GM12878 (cell line): ENCODE measurements around the gene GNAT1. TPM values are rescaled to one million over a fixed set of nuclear protein-coding genes. Genes with fewer than 3 reads are reported as not detected.

Source experiments
- ASH2L ChIP-seq: fragments of 300-600, 200-600 bp; sonication (generic); IDR thresholded peaks from 2 replicates; pipeline ENCODE4 v1.6.1; 2017; ENCODE audit warnings: low read depth, mild to moderate bottlenecking, borderline replicate concordance
- BACH1 ChIP-seq: fragments of 450-650 bp; IDR thresholded peaks from 2 replicates; pipeline ENCODE4 v1.6.1; 2017; ENCODE audit warnings: mild to moderate bottlenecking, borderline replicate concordance
- CBFB ChIP-seq: IDR thresholded peaks from 2 replicates; pipeline ENCODE4 v1.6.1; 2016; ENCODE audit warnings: antibody characterized with exemption, low read depth
- CBX5 ChIP-seq: sonication (generic); IDR thresholded peaks from 2 replicates; pipeline ENCODE4 v1.6.1; 2016; ENCODE audit warnings: low read depth, moderate library complexity, mild to moderate bottlenecking, inconsistent platforms
- CHD1 ChIP-seq: IDR thresholded peaks from 2 replicates; pipeline ENCODE4 v1.6.1; 2012; ENCODE audit warnings: low read depth, low read length, improper control_type of control experiment
- EGR1 ChIP-seq, 2 experiments: IDR thresholded peaks; 1 replicate in 1 of 2; 2 replicates in 1 of 2; pipeline ENCODE4 v1.6.1; 2011 to 2012; ENCODE audit warnings: low read depth in 2 of 2, low read length in 2 of 2, borderline replicate concordance in 1 of 2, mild to moderate bottlenecking in 1 of 2, moderate library complexity in 1 of 2
- GABPA ChIP-seq: IDR thresholded peaks from 2 replicates; pipeline ENCODE4 v1.6.1; 2014; ENCODE audit warnings: antibody characterized with exemption, low read depth, mild to moderate bottlenecking, inconsistent platforms
- IRF3 ChIP-seq: fragments of 450-650 bp; IDR thresholded peaks from 2 replicates; pipeline ENCODE4 v1.6.1; 2014; ENCODE audit warnings: mild to moderate bottlenecking
- MXI1 ChIP-seq: fragments of 150-350 bp; IDR thresholded peaks from 2 replicates; pipeline ENCODE4 v1.6.1; 2011; ENCODE audit warnings: low read depth, mild to moderate bottlenecking, inconsistent platforms, low read length, improper control_type of control experiment
- NBN ChIP-seq: fragments of 450-650 bp; IDR thresholded peaks from 2 replicates; pipeline ENCODE4 v1.6.1; 2016
- NFYA ChIP-seq: IDR thresholded peaks from 2 replicates; pipeline ENCODE4 v1.6.1; 2011; ENCODE audit warnings: low read depth, mild to moderate bottlenecking, low read length, improper control_type of control experiment, borderline replicate concordance
- PAX5 ChIP-seq: IDR thresholded peaks from 2 replicates; pipeline ENCODE4 v1.6.1; 2011; ENCODE audit warnings: low read depth, low read length, borderline replicate concordance
- PBX3 ChIP-seq: IDR thresholded peaks from 2 replicates; pipeline ENCODE4 v1.6.1; 2011; ENCODE audit warnings: mild to moderate bottlenecking, low read depth, low read length, moderate library complexity; ENCODE audit not compliant: insufficient replicate concordance
- POLR2AphosphoS2 ChIP-seq: IDR thresholded peaks from 2 replicates; pipeline ENCODE4 v1.6.1; 2011; ENCODE audit warnings: low read depth, mild to moderate bottlenecking, low read length, improper control_type of control experiment, moderate library complexity
- PRDM15 ChIP-seq: fragments of 450-650 bp; formaldehyde crosslinking; IDR thresholded peaks from 2 replicates; pipeline ENCODE4 v1.4.0; 2020; ENCODE audit warnings: mild to moderate bottlenecking, moderate library complexity
- RB1 ChIP-seq: fragments of 450-650 bp; formaldehyde crosslinking; IDR thresholded peaks from 2 replicates; pipeline ENCODE4 v1.6.1; 2017; ENCODE audit warnings: mild to moderate bottlenecking, borderline replicate concordance
- RELA ChIP-seq: fragments of 450-650 bp; IDR thresholded peaks from 2 replicates; pipeline ENCODE4 v1.8.0; 2014; ENCODE audit warnings: borderline replicate concordance; ENCODE audit not compliant: partially characterized antibody
- RELB ChIP-seq: fragments of 450-650 bp; IDR thresholded peaks from 2 replicates; pipeline ENCODE4 v1.6.1; 2017; ENCODE audit warnings: low read depth, mild to moderate bottlenecking, moderate library complexity
- SMARCA5 ChIP-seq: fragments of 450-650 bp; IDR thresholded peaks from 2 replicates; pipeline ENCODE4 v1.6.1; 2017; ENCODE audit warnings: mild to moderate bottlenecking
- TBL1XR1 ChIP-seq: IDR thresholded peaks from 2 replicates; pipeline ENCODE4 v1.6.1; 2012; ENCODE audit warnings: low read depth, low read length, improper control_type of control experiment
- YBX1 ChIP-seq: fragments of 450-650 bp; IDR thresholded peaks from 2 replicates; pipeline ENCODE4 v1.6.1; 2016; ENCODE audit warnings: antibody characterized with exemption
- ZBED1 ChIP-seq: IDR thresholded peaks from 2 replicates; pipeline ENCODE4 v1.6.1; 2016; ENCODE audit warnings: borderline replicate concordance
- polyA plus RNA-seq, 11 experiments: library from polyadenylated mRNA; depleted of rRNA in 4 of 11; unstranded in 6 of 11; stranded (reverse) in 5 of 11; fragments of >200 nt; fragmentation: Nextera tagmentation in 4 of 11; fragmentation: Illumina TruSeq in 1 of 11; extraction: Ambion mirVana in 4 of 11; extraction: Trizol in 1 of 11; gene quantifications; 1 replicate in 1 of 11; 2 replicates in 10 of 11; pipeline versions ENCODE4 v1.2.1 to v1.2.3, GENCODE V29; 2011 to 2016; ENCODE audit warnings: inconsistent platforms in 2 of 11, missing spikeins in 2 of 11, low read depth in 1 of 11
- total RNA-seq, 4 experiments: library from RNA; depleted of rRNA in 3 of 4; stranded (reverse); fragments of >200 nt in 3 of 4; fragmentation: Illumina TruSeq in 1 of 4; extraction: Trizol in 1 of 4; gene quantifications; 2 replicates each; pipeline versions ENCODE4 v1.2.1 to v1.2.3, GENCODE V29; 2013 to 2021

The GNAT1 gene
- total and polyA plus RNA-seq, 10 of the 15 experiments (the other 5 are each of a cell fraction or from before 2014, with no cell fraction given), result not detected

- no peak for TF ChIP-seq NFYA
- no peak for TF ChIP-seq TBL1XR1
- no peak for TF ChIP-seq POLR2AphosphoS2
- peak; percentile 75 for TF ChIP-seq NBN
- peak; percentile 75 for TF ChIP-seq SMARCA5
- no peak for TF ChIP-seq ASH2L
- TF ChIP-seq IRF3, result no peak
- TF ChIP-seq RB1, result peak; percentile 78; the same call in 1 of the 2 replicates
- peak; percentile 28; the same call in 1 of the 2 replicates for TF ChIP-seq GABPA
- peak; percentile 55; the same call in 1 of the 2 replicates for TF ChIP-seq MXI1
- TF ChIP-seq CHD1, result no peak
- no peak for TF ChIP-seq ZBED1
- peak; percentile 70; the same call in 1 of the 2 replicates for TF ChIP-seq RELB
- no peak for TF ChIP-seq CBFB
- no peak for TF ChIP-seq EGR1 (IDR thresholded peaks at IDR 0.05; ENCODE audit: borderline replicate concordance in 1 of 2, low read depth in 2 of 2, low read length in 2 of 2)
- no peak for TF ChIP-seq BACH1
- no peak for TF ChIP-seq CBX5
- no peak for TF ChIP-seq YBX1
- TF ChIP-seq PBX3, result peak; percentile 1
- no peak for TF ChIP-seq PRDM15 (CRISPR knock-in tag)
- TF ChIP-seq RELA, result no peak
- TF ChIP-seq PAX5, result no peak; the same call in 1 of the 2 replicates
Measured at GRCh38 chr3:50245831-50246516, 54.6 kb downstream of the GNAT1 start (continued).
